ENCODE data around the gene GNS.
A peak's percentile ranks its signal among the peaks of the same experiment; 100 is the strongest.

Gene GNS

GRCh38 chr12:64683816-64684543 is 75.2 kb downstream of the GNS start:
- H3K4me1 Mint-ChIP-seq, result peaks cover 68% of the 10 kb centered on the region
- no peaks in the 10 kb centered on the region for H3K9me3 Mint-ChIP-seq
- H3K36me3 Mint-ChIP-seq, result peaks cover 45% of the 10 kb centered on the region
- DNase-seq (ENCODE audit: low spot score in 2 of 2) (no peak), ATAC-seq (no peak)
- peak overlapping the region; percentile 93 for H3K27ac Mint-ChIP-seq
- H3K4me3 Mint-ChIP-seq, result peak overlapping the region; percentile 12

- Mint-ChIP-seq H3K27ac (peak overlapping the region; percentile 93), H3K4me1 (peaks cover 68% of the 10 kb centered on the region), H3K36me3 (peaks cover 35% of the 10 kb centered on the region), H3K4me3 (no peak overlapping the region), H3K9me3 (no peaks in the 10 kb centered on the region)
- ATAC-seq (no peak), DNase-seq (ENCODE audit: low spot score in 2 of 2) (no peak)
Measured at GRCh38 chr12:64682572-64683277, 76.5 kb downstream of the GNS start.

GRCh38 chr12:64681200-64682052 is 77.8 kb downstream of the GNS start:
- Mint-ChIP-seq H3K36me3 (peaks cover 22% of the 10 kb centered on the region), H3K9me3 (no peaks in the 10 kb centered on the region), H3K27ac (peak overlapping the region; percentile 93), H3K4me1 (peaks cover 77% of the 10 kb centered on the region), H3K4me3 (peak overlapping the region; percentile 64)
- DNase-seq (ENCODE audit: low spot score in 2 of 2) (no peak), ATAC-seq (peak; percentile 87)

GRCh38 chr12:64680235-64680634 is 79.0 kb downstream of the GNS start:
- Mint-ChIP-seq H3K4me3 (peak overlapping the region; percentile 64), H3K36me3 (peaks cover 10% of the 10 kb centered on the region), H3K9me3 (no peaks in the 10 kb centered on the region)

GRCh38 chr12:64679487-64680001 is 79.7 kb downstream of the GNS start:
- ATAC-seq (peak; percentile 80), DNase-seq (ENCODE audit: low spot score in 2 of 2) (peak in 1 of 2 donors; percentile 71)
- peak overlapping the region; percentile 64 for H3K4me3 Mint-ChIP-seq

More at GRCh38 chr12:64680235-64680634, 79.0 kb downstream of the GNS start:
- no peak for DNase-seq (ENCODE audit: low spot score in 2 of 2)
- peak overlapping the region; percentile 93 for H3K27ac Mint-ChIP-seq
- no peak for ATAC-seq
- peaks cover 71% of the 10 kb centered on the region for H3K4me1 Mint-ChIP-seq

GRCh38 chr12:64678835-64679234 is 80.4 kb downstream of the GNS start:
- H3K36me3 Mint-ChIP-seq, result no peaks in the 10 kb centered on the region
- DNase-seq (ENCODE audit: low spot score in 2 of 2), result no peak
- H3K4me3 Mint-ChIP-seq, result peak overlapping the region; percentile 64
- no peaks in the 10 kb centered on the region for H3K9me3 Mint-ChIP-seq
- H3K27ac Mint-ChIP-seq, result peak overlapping the region; percentile 93
- H3K4me1 Mint-ChIP-seq, result peaks cover 72% of the 10 kb centered on the region
- ATAC-seq, result peak; percentile 35

More at GRCh38 chr12:64679487-64680001, 79.7 kb downstream of the GNS start:
- Mint-ChIP-seq H3K36me3 (peaks cover 3% of the 10 kb centered on the region), H3K9me3 (no peaks in the 10 kb centered on the region), H3K4me1 (peaks cover 71% of the 10 kb centered on the region), H3K27ac (peak overlapping the region; percentile 93)

- H3K9me3 Mint-ChIP-seq, result no peaks in the 10 kb centered on the region
- peak overlapping the region; percentile 93 for H3K27ac Mint-ChIP-seq
- no peak for DNase-seq (ENCODE audit: low spot score in 2 of 2)
- no peaks in the 10 kb centered on the region for H3K36me3 Mint-ChIP-seq
- no peak for ATAC-seq
- no peak overlapping the region for H3K4me3 Mint-ChIP-seq
- H3K4me1 Mint-ChIP-seq, result peaks cover 72% of the 10 kb centered on the region
Measured at GRCh38 chr12:64678248-64678647, 81.0 kb downstream of the GNS start.

- no peak overlapping the region for H3K4me3 Mint-ChIP-seq
- ATAC-seq (no peak), DNase-seq (ENCODE audit: low spot score in 2 of 2) (no peak)
- H3K4me1 Mint-ChIP-seq, result peaks cover 74% of the 10 kb centered on the region
- peaks cover 13% of the 10 kb centered on the region for H3K36me3 Mint-ChIP-seq
- no peaks in the 10 kb centered on the region for H3K9me3 Mint-ChIP-seq
- H3K27ac Mint-ChIP-seq, result peak overlapping the region; percentile 63
Measured at GRCh38 chr12:64675795-64676194, 83.4 kb downstream of the GNS start.

GRCh38 chr12:64674367-64674922 is 84.8 kb downstream of the GNS start:
- peaks cover 76% of the 10 kb centered on the region for H3K4me1 Mint-ChIP-seq
- ATAC-seq (peak; percentile 14), DNase-seq (ENCODE audit: low spot score in 2 of 2) (no peak)
- peak overlapping the region; percentile 68 for H3K4me3 Mint-ChIP-seq
- peaks cover 13% of the 10 kb centered on the region for H3K36me3 Mint-ChIP-seq
- H3K9me3 Mint-ChIP-seq, result no peaks in the 10 kb centered on the region
- peak overlapping the region; percentile 95 for H3K27ac Mint-ChIP-seq

- Mint-ChIP-seq H3K4me3 (peak overlapping the region; percentile 68), H3K36me3 (peaks cover 13% of the 10 kb centered on the region), H3K9me3 (no peaks in the 10 kb centered on the region), H3K27ac (peak overlapping the region; percentile 95), H3K4me1 (peaks cover 73% of the 10 kb centered on the region)
- no peak for DNase-seq (ENCODE audit: low spot score in 2 of 2)
- no peak for ATAC-seq
Measured at GRCh38 chr12:64673490-64674169, 85.6 kb downstream of the GNS start.

GRCh38 chr12:64672925-64673409 is 86.2 kb downstream of the GNS start:
- ATAC-seq (no peak), DNase-seq (ENCODE audit: low spot score in 2 of 2) (no peak)
- Mint-ChIP-seq H3K9me3 (no peaks in the 10 kb centered on the region), H3K36me3 (peaks cover 13% of the 10 kb centered on the region), H3K4me3 (peak overlapping the region; percentile 68), H3K4me1 (peaks cover 71% of the 10 kb centered on the region), H3K27ac (peak overlapping the region; percentile 95)

GRCh38 chr12:64671681-64672080 is 87.5 kb downstream of the GNS start:
- Mint-ChIP-seq H3K4me1 (peaks cover 70% of the 10 kb centered on the region), H3K4me3 (peak overlapping the region; percentile 86), H3K9me3 (no peaks in the 10 kb centered on the region), H3K36me3 (peaks cover 13% of the 10 kb centered on the region), H3K27ac (peak overlapping the region; percentile 90)
- DNase-seq (ENCODE audit: low spot score in 2 of 2) (no peak), ATAC-seq (no peak)

GRCh38 chr12:64670919-64671639 is 88.1 kb downstream of the GNS start:
- ATAC-seq (peak; percentile 83), DNase-seq (ENCODE audit: low spot score in 2 of 2) (no peak)
- Mint-ChIP-seq H3K9me3 (no peaks in the 10 kb centered on the region), H3K27ac (peak overlapping the region; percentile 90), H3K4me3 (peak overlapping the region; percentile 86), H3K4me1 (peaks cover 75% of the 10 kb centered on the region), H3K36me3 (peaks cover 13% of the 10 kb centered on the region)

GRCh38 chr12:64670019-64670418 is 89.2 kb downstream of the GNS start:
- Mint-ChIP-seq H3K27ac (peak overlapping the region; percentile 90), H3K36me3 (peaks cover 13% of the 10 kb centered on the region), H3K4me3 (peak overlapping the region; percentile 86), H3K4me1 (peaks cover 83% of the 10 kb centered on the region), H3K9me3 (no peaks in the 10 kb centered on the region)
- DNase-seq (ENCODE audit: low spot score in 2 of 2), result no peak
- ATAC-seq, result no peak
